ENCODE measurements around the gene CELA3A. TPM values are rescaled to one million over a fixed set of nuclear protein-coding genes. Genes with fewer than 3 reads are reported as not detected.

Gene CELA3A

Small RNAs within 50 kb of the gene (small RNA-seq; reads per million reads assigned to genes)
- gene RN7SL186P (ENCODE audit: low read depth) (not detected), gene RN7SL386P (ENCODE audit: low read depth) (not detected), gene RNU6-1022P (ENCODE audit: low read depth) (not detected), gene RNU6-776P (ENCODE audit: low read depth) (not detected)

Data from mesenchymal stem cell (in vitro differentiated cells and primary cell).